RWPE1 (cell line): ENCODE measurements around the gene VAMP5.

ENCODE experiments used
- CTCF ChIA-PET: fragments of 350-600 bp; sonication (Branson Sonifier 250); formaldehyde crosslinking; extraction: SDS; loops from one replicate; lab custom pipeline; 2021; lab: Yijun Ruan, JAX
- POLR2A ChIA-PET: fragments of 400-600 bp; formaldehyde crosslinking; extraction: SDS; loops from one replicate; lab custom pipeline; 2020; ENCODE audit warnings: antibody characterized with exemption; ENCODE audit not compliant: low non-redundant PET; lab: Yijun Ruan, JAX
- DNase-seq: peaks from one replicate; pipeline ENCODE4 v3.0.0; 2012; ENCODE audit warnings: low spot score
- H3K27ac ChIP-seq: fragments of 450-650 bp; 2 replicates; pipeline ENCODE4 v1.5.1; 2017
- TF ChIP-seq, protein P1 (sequence below): fragments of 450-650 bp; conservative IDR thresholded peaks from 2 replicates; pipeline ENCODE4 v1.5.1; 2017; ENCODE audit warnings: low read depth, mild to moderate bottlenecking

The VAMP5 gene

GRCh38 chr2:85623991-85624390 is 39.8 kb downstream of the VAMP5 start:
- TF ChIP-seq, protein P1, sequence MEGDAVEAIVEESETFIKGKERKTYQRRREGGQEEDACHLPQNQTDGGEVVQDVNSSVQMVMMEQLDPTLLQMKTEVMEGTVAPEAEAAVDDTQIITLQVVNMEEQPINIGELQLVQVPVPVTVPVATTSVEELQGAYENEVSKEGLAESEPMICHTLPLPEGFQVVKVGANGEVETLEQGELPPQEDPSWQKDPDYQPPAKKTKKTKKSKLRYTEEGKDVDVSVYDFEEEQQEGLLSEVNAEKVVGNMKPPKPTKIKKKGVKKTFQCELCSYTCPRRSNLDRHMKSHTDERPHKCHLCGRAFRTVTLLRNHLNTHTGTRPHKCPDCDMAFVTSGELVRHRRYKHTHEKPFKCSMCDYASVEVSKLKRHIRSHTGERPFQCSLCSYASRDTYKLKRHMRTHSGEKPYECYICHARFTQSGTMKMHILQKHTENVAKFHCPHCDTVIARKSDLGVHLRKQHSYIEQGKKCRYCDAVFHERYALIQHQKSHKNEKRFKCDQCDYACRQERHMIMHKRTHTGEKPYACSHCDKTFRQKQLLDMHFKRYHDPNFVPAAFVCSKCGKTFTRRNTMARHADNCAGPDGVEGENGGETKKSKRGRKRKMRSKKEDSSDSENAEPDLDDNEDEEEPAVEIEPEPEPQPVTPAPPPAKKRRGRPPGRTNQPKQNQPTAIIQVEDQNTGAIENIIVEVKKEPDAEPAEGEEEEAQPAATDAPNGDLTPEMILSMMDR, result no peak
- ChIA-PET CTCF (interaction anchor here (1.1 kb wide), 1 partner anchor 13 kb away, joined by 4 read pairs; no protein-coding TSS in a partner anchor), POLR2A (no interaction called here)
- H3K27ac ChIP-seq, result no peak overlapping the region
- no peak for DNase-seq

GRCh38 chr2:85628658-85629057 is 44.4 kb downstream of the VAMP5 start:
- DNase-seq, result no peak
- no peak overlapping the region for H3K27ac ChIP-seq
- ChIA-PET POLR2A (no interaction called here), CTCF (interaction anchor here (3.0 kb wide), 1 partner anchor 8 kb away, joined by 12 read pairs; no protein-coding TSS in a partner anchor)
- TF ChIP-seq, protein P1, result no peak

GRCh38 chr2:85631316-85631715 is 47.1 kb downstream of the VAMP5 start:
- no peak overlapping the region for H3K27ac ChIP-seq
- POLR2A ChIA-PET, result interaction anchor here (0.7 to 1.0 kb wide), 2 partner anchors 12 to 325 kb away, joined by 5 to 9 read pairs; no protein-coding TSS in a partner anchor
- DNase-seq, result no peak
- TF ChIP-seq, protein P1, result no peak
- CTCF ChIA-PET, result interaction anchor here (0.6 kb wide), 1 partner anchor 439 kb away, joined by 3 read pairs; no protein-coding TSS in a partner anchor

GRCh38 chr2:85635011-85635410 is 50.8 kb downstream of the VAMP5 start:
- ChIA-PET POLR2A (no interaction called here), CTCF (interaction anchor here (0.7 kb wide), 1 partner anchor 477 kb away, joined by 3 read pairs; no protein-coding TSS in a partner anchor)
- TF ChIP-seq, protein P1, result no peak
- H3K27ac ChIP-seq, result no peak overlapping the region
- no peak for DNase-seq

DNA sequence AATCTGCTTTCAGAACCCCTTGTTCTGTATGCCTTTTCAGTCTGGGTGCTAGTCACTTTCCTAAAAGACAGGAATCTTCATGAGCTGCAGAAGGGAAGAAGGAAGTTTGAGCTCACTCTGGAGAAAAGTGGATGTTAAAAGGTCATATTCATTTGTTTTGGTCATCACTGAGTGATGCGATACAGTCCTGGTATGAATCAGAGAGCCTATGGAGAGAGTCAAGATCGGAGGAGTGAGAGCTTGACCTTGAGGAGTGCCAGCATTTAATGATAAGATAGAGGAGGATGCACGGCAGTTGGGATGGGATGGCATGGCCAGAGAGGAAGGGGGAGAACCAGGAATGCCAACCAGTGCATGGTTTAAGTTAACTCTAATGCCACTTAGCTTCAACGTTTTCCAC is 51.4 kb downstream of the VAMP5 start:
- H3K27ac ChIP-seq, result no peak overlapping the region
- CTCF ChIA-PET, result interaction anchor here (0.7 to 3.0 kb wide), 2 partner anchors 14 to 15 kb away, joined by 6 to 17 read pairs; no protein-coding TSS in a partner anchor
- POLR2A ChIA-PET, result interaction anchor here (0.5 kb wide), 1 partner anchor 60 kb away, joined by 4 read pairs; no protein-coding TSS in a partner anchor
- TF ChIP-seq, protein P1, result no peak
- DNase-seq, result no peak

GRCh38 chr2:85642725-85643124 is 58.5 kb downstream of the VAMP5 start:
- TF ChIP-seq, protein P1, result no peak
- no peak overlapping the region for H3K27ac ChIP-seq
- ChIA-PET POLR2A (no interaction called here), CTCF (interaction anchor here (0.6 kb wide), 1 partner anchor 516 kb away, joined by 6 read pairs; no protein-coding TSS in a partner anchor)
- DNase-seq, result no peak
